ENCODE data around the gene GNG7. TPM values are rescaled to one million over a fixed set of nuclear protein-coding genes. Genes with fewer than 3 reads are reported as not detected.

GNG7 gene
- total and polyA plus RNA-seq, 10 of the 15 experiments (the other 5 are each of a cell fraction or from before 2014, with no cell fraction given), result 1.9 to 13.6 (median 6.5) TPM

GRCh38 chr19:2483084-2483483 lies 219.4 kb downstream of the GNG7 start:
- FAIRE-seq (no peak), DNase-seq (ENCODE audit: low read depth, low spot score) (no peak), ATAC-seq (no peak)
- POLR2A ChIA-PET, result no interaction called here
- intact Hi-C loops (cut with micrococcal nuclease; ENCODE audit: unreplicated experiment) (no loop called here), in situ Hi-C loops (cut with MboI) (no loop called here)
- CTCF ChIA-PET, result no interaction called here
- Histone ChIP-seq H3K79me2 (ENCODE audit: control insufficient read depth, insufficient read depth, low read length) (peaks cover 15% of the 10 kb centered on the region), H3K4me1 (ENCODE audit: control insufficient read depth, insufficient read depth, low read length) (peaks cover 8% of the 10 kb centered on the region), H3K9ac (ENCODE audit: control insufficient read depth, insufficient read depth, low read length) (no peak overlapping the region), H3K36me3 (ENCODE audit: control insufficient read depth in 2 of 2, insufficient read depth in 2 of 2, low read length in 1 of 2) (no peaks in the 10 kb centered on the region; a peak in 2 of 4 replicates), H4K20me1 (ENCODE audit: control insufficient read depth, insufficient read depth) (no peaks in the 10 kb centered on the region), H3K4me3 (no peak overlapping the region), H3K4me2 (ENCODE audit: control insufficient read depth, insufficient read depth) (no peak overlapping the region), H3K27me3 (replicated peaks in 1 of 2; ENCODE audit: control insufficient read depth in 2 of 2, insufficient read depth in 2 of 2, low read length in 1 of 2) (no peaks in the 10 kb centered on the region), H3K27ac (ENCODE audit: control insufficient read depth, insufficient read depth) (no peak overlapping the region), H2AFZ (ENCODE audit: control insufficient read depth, low read depth, low read length) (no peak overlapping the region), H3K9me3 (replicated peaks; ENCODE audit: control insufficient read depth, insufficient read depth, low read length) (peaks cover 3% of the 10 kb centered on the region; the same call in 1 of the 3 replicates)
- 43% methylated on average over 6 of the region's 6 CpGs for WGBS (ENCODE audit: insufficient coverage, insufficient replicate concordance, low lambda C conversion rate, missing lambda C conversion rate)
- BruUV-seq (replicated peaks), result no TSS peak
- SMC1A ChIA-PET (ENCODE audit: uncharacterized antibody, unreplicated experiment), result no interaction called here
- RAD21 ChIA-PET (ENCODE audit: unreplicated experiment), result no interaction called here
- TF ChIP-seq ZNF207 (IDR thresholded peaks at IDR 0.05; ENCODE audit: borderline replicate concordance) (no peak), ZNF622 (IDR thresholded peaks at IDR 0.05) (no peak), SREBF2 (IDR thresholded peaks at IDR 0.05; ENCODE audit: low read length) (no peak), SUZ12 (IDR thresholded peaks at IDR 0.05; ENCODE audit: unreplicated experiment) (no peak), POU2F2 (IDR thresholded peaks at IDR 0.05; ENCODE audit: borderline replicate concordance, low read depth, low read length) (no peak), HSF1 (IDR thresholded peaks at IDR 0.05; ENCODE audit: low read depth, low read length) (no peak), IRF3 (IDR thresholded peaks at IDR 0.05) (no peak), SUPT20H (IDR thresholded peaks at IDR 0.05; ENCODE audit: borderline replicate concordance, control insufficient read depth, low read depth, low read length) (no peak), NFYB (IDR thresholded peaks at IDR 0.05; ENCODE audit: insufficient read depth, low read depth, low read length) (no peak), IKZF1 (conservative IDR thresholded peaks at IDR 0.05) (no peak), RELA (IDR thresholded peaks at IDR 0.05; ENCODE audit: borderline replicate concordance, partially characterized antibody) (no peak)
- TF ChIP-seq, protein P1, sequence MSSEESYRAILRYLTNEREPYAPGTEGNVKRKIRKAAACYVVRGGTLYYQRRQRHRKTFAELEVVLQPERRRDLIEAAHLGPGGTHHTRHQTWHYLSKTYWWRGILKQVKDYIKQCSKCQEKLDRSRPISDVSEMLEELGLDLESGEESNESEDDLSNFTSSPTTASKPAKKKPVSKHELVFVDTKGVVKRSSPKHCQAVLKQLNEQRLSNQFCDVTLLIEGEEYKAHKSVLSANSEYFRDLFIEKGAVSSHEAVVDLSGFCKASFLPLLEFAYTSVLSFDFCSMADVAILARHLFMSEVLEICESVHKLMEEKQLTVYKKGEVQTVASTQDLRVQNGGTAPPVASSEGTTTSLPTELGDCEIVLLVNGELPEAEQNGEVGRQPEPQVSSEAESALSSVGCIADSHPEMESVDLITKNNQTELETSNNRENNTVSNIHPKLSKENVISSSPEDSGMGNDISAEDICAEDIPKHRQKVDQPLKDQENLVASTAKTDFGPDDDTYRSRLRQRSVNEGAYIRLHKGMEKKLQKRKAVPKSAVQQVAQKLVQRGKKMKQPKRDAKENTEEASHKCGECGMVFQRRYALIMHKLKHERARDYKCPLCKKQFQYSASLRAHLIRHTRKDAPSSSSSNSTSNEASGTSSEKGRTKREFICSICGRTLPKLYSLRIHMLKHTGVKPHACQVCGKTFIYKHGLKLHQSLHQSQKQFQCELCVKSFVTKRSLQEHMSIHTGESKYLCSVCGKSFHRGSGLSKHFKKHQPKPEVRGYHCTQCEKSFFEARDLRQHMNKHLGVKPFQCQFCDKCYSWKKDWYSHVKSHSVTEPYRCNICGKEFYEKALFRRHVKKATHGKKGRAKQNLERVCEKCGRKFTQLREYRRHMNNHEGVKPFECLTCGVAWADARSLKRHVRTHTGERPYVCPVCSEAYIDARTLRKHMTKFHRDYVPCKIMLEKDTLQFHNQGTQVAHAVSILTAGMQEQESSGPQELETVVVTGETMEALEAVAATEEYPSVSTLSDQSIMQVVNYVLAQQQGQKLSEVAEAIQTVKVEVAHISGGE (CRISPR knock-in tag; IDR thresholded peaks at IDR 0.05), result no peak
- TF ChIP-seq, protein P2, sequence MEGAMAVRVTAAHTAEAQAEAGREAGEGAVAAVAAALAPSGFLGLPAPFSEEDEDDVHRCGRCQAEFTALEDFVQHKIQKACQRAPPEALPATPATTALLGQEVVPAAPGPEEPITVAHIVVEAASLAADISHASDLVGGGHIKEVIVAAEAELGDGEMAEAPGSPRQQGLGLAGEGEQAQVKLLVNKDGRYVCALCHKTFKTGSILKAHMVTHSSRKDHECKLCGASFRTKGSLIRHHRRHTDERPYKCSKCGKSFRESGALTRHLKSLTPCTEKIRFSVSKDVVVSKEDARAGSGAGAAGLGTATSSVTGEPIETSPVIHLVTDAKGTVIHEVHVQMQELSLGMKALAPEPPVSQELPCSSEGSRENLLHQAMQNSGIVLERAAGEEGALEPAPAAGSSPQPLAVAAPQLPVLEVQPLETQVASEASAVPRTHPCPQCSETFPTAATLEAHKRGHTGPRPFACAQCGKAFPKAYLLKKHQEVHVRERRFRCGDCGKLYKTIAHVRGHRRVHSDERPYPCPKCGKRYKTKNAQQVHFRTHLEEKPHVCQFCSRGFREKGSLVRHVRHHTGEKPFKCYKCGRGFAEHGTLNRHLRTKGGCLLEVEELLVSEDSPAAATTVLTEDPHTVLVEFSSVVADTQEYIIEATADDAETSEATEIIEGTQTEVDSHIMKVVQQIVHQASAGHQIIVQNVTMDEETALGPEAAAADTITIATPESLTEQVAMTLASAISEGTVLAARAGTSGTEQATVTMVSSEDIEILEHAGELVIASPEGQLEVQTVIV (IDR thresholded peaks at IDR 0.05; ENCODE audit: borderline replicate concordance, partially characterized antibody), result no peak
- TF ChIP-seq, protein P3, sequence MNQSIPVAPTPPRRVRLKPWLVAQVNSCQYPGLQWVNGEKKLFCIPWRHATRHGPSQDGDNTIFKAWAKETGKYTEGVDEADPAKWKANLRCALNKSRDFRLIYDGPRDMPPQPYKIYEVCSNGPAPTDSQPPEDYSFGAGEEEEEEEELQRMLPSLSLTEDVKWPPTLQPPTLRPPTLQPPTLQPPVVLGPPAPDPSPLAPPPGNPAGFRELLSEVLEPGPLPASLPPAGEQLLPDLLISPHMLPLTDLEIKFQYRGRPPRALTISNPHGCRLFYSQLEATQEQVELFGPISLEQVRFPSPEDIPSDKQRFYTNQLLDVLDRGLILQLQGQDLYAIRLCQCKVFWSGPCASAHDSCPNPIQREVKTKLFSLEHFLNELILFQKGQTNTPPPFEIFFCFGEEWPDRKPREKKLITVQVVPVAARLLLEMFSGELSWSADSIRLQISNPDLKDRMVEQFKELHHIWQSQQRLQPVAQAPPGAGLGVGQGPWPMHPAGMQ (IDR thresholded peaks at IDR 0.05; ENCODE audit: borderline replicate concordance), result no peak

Measured in GM12878 (cell line).